HG03066 (cell line): ENCODE results near the gene CEPT1.

Experiments
- ATAC-seq: cut with Tn5 transposase; IDR thresholded peaks from one replicate; pipeline ENCODE4 v1.9.1; 2021; ENCODE audit warnings: low read depth; ENCODE audit not compliant: unreplicated experiment

CEPT1 gene

GRCh38 chr1:111192074-111192473 is 52.1 kb downstream of the CEPT1 start:
- no peak for ATAC-seq

DNA sequence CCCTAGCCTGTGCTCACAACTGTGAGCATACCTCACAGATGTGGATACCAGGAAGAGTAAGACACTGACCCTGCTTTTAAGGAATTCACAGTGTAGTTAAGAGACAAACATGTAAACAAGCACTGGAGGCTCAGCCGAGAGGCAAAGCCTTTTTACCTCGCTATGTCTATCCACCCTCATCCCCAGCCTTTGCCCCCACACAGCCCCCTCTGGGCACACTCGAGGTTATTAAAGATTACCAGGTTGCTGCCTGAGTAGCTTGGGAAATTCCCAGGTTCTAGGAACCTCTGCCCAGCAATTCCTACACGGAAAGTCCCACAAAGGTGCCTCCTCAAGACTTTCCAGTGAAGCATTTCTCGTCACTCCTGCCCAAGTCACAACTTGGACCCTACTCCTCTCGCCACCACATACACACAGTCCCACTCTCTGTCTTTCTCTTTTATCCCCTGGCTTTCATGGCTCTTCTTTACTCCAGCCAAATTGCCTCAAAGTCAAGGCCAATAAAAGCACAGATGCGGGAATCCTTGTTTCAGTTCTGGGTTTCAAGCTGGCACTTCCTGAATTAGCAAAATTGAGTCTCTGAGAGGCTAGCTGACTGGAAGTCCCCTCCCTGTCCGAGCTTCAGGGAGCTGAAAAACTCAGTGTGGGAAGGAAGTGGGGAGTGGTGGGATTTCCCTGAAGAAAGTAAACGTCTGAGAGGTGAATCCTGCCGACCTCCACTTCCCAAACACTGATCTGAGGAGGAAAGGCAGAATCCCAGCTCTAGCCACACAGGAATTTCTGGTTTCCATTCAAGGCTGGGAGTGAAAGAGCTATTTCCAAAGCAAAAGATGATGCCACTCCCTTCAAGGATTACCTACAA is 52.9 kb downstream of the CEPT1 start:
- ATAC-seq: no peak

DNA sequence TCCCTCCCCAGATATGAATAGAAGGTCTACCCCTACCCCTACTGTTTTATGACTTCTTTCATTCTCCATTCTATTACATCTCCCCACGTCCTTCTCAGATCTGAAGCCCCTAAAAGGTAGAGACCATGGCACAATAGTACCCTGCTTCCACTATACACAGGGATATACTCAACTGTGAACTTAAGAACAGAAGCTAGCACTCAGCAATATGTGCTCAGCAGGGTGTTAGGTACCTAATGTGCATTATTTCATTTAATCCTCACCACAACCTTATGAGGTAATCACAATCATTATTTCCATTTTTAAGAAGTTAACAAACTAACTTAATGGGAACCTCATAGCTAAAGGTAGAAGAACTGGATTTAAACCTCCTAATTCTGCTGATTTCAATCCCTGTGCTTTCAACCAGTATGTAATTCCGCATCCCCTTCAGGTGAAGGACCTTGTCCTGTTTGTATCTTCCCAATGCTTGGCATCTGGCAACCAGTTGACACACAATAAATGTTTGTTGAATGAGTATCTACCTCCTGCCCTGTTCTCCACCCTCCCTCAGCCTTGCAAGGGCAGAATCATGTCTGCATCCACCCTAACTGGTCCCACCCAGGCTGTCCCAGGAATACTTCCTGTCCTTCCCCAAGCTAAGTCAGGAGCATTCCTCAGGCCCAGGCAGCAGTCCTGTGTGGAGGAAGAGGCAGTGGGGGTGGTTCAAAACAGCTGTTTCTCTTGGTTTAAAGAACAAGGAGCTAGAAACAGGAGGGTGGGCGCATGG is 53.9 kb downstream of the CEPT1 start:
- no peak for ATAC-seq

- no peak for ATAC-seq
These were observed 55.1 kb downstream of the CEPT1 start for GRCh38 chr1:111195002-111195684.

DNA sequence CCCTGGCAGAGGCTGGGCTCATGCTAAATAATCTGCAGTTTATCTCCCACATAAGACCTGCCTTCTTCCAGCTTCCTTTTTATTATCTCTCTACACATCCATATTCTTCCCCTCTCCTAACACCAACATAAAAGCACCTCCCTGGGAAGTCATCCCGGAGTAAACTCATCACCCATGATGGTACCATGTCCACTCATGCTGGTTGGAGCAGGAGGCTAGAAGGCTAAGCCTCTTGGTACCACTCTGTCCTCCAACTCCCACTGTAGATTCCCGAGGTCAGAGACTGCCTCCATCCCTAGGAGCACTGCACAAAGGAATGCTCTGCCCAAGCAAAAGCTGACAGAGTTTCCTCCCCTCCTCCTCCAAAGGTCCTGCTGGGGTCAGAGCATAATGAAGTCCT is 56.2 kb downstream of the CEPT1 start:
- no peak for ATAC-seq

DNA sequence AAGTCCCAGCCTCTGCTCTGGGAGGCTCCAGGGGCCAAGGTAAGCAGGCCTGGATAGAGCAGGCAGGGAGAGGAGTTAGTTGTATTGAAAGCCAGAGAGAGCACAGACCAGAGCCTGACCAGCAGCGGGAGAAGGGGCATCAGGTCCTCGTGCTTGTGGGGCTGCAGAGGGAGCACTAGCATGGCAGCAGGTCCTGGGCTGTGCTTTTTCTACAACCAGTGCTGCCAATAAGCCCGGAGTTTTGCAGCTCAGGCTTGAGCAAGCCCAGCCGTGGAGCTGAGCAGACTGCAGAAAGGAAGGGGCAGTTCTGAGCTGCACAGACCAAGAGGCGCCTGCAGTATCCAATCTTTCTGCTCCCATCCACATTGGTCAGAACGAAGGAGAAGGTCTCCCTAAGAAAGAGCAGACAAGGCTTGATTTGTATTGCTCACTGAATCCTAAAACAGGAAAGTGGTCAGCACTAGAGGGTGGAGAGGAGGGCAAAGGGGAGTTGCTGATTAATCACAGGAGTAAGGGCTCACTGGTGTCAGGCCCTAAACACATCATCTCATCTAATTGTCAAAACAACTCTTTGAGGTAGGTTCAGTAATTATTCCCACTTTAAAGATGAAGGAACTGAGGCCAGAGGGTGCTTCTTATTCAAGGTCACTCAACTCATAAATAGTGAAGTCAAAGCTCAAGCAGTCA is 57.7 kb downstream of the CEPT1 start:
- no peak for ATAC-seq

- no peak for ATAC-seq
These were observed 58.8 kb downstream of the CEPT1 start for GRCh38 chr1:111198836-111199235.

- no peak for ATAC-seq
These were observed 59.3 kb downstream of the CEPT1 start for GRCh38 chr1:111199329-111199728.

DNA sequence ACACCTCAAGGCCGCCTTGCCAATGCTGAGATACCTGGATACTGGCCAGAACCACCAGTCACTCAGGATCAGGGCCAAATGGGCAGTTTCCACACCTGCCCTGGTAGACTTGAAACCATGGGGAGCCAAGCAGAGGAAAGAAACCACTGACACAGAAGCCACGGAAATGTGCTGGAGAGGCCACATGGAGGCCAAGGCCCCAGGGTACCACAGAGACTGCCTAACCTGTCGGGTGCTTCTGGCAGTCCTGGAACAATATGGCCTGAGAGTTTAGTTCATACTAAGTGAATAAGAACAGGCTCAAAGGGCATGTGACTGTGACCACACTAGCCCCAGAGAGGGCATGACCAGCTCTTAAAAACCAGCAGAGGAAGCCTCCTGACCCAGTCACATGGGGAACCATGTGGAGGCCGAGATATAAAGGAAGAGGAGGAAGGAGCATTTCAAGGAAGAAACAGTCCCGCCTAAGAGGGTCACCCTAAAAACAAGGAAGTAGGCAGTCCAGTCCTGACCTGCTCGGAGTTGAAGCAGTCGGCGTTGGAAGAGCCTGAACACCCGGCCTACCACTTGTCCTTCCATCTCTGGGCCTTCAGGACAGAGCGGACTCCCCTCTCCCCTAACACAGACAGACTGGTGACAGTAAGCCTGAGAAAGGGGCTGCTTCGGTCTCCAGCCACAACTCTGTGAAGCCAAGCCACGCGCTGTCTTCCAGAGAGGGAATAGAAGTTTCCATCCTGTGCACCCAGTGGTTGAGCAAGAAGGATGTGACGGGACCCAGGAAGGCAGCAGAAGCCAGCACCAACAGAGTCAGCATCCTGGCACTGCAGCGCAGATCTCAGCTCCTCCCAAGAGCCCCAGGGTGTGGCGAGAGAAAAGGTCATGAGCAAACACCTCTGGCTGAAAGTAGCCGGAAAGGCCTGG is 60.1 kb downstream of the CEPT1 start, which contains the start of gene DENND2D:
Gene DENND2D (minus strand): TSS at position 766 of the 921 bp plus-strand sequence. CDS start 187 bp downstream, at position 579.
- no peak for ATAC-seq

DNA sequence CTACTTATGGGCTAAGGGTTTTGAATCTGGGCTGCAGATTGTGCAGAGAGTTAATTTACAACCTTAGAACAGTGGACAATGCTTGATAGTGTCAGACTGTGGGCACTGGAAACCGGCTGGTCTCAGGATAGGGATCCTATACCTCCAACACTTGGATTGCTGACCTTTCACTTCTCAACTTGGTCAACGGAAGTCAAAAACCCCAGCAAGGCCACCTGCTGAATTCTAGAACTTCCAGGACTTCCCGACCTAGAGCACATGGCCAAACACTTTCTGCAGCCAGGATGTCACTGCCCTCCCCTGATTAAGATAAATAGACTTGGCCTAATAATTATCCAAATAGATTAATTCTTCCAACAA is 60.8 kb downstream of the CEPT1 start:
- ATAC-seq: no peak

GRCh38 chr1:111201275-111202090 is 61.5 kb downstream of the CEPT1 start:
- no peak for ATAC-seq

DNA sequence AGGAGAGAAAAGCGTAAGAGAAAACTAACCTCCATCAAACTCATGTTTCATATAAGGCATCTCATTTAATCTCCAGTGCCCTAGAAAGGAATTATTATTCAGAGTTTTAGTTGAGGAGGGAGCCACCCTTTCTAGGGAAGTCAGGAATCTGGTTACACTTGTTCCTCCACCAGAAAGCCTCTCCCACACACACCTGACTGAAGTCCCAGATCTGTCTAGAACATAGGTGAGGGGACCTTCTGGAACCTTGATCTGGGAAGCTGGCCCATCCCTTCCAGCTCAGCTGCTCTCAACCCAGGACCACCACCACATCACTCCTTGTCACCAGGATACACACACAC is 62.3 kb downstream of the CEPT1 start:
- ATAC-seq: no peak

GRCh38 chr1:111202707-111203623 is 62.9 kb downstream of the CEPT1 start:
- ATAC-seq: no peak

DNA sequence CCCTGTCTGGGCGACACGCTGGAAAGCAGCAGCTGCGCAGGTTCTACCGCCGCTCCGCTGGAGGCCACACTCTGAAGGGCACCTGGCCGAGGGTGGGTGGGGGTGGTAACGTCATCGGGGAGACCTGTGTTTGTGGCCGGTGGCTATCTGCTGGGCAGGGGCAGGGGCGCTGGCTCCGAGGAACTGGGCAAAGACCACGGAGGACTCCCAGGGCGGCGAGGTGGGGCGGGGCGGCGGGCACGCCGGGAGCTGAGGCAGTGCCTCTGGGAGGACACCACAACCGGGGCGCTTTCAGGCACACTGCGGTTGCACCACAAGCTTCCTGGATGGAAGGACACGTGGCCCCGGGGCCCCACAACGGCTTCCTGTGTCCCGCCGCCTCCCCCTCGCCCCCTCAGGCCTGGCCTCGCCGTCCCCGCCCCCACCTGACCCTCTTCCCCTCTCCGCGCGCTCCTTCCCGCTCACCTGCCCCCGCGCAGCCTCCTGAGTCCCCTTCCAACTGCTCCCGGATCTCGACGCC is 63.7 kb downstream of the CEPT1 start:
- peak; percentile 59 for ATAC-seq

DNA sequence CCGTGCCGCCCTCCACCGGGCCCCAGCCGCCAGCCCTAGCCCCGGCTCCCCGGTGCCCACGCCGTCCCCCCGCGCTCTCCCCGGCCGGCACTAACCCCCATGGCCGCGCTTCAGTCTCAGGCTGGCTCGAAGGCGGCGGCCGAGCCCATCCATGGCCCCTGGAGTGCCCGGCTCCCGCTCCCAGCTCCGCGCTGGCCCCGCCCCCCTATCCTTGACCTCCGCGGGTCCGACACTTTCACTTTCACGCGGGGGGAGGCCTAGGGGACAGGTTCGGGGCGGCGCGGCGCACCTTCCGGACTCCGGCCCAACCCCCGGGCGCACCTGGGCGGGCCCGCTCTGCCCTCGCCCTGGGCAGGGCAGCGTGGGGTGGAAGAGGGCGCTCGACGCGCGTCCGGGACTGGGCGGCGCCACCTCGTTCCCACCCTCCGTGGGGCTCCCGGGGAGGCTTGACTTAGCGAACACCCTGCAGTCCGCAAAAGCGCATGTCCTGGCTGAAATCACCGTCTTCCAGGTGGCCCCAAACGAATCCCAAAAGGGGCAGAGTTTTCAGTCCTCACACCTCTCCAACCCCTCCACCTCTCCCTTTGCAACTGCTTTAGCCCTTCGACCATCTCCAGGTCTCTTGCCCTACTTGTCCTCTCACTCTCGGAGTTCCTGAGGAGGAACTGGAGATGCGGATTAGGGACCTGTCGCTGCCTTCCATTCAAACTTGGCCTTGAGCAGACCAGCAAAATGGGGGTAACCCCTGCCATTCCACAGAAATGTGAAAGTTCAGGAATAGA is 64.4 kb downstream of the CEPT1 start:
- peak; percentile 66 for ATAC-seq

GRCh38 chr1:111204983-111205713 is 65.1 kb downstream of the CEPT1 start:
- ATAC-seq: no peak
